Measurements from ENCODE around the gene MAP1B. TPM values are rescaled to one million over a fixed set of nuclear protein-coding genes. Genes with fewer than 3 reads are reported as not detected.

The MAP1B gene
- total RNA-seq, 1 experiment from 2014 or later, result 135 TPM

DNA sequence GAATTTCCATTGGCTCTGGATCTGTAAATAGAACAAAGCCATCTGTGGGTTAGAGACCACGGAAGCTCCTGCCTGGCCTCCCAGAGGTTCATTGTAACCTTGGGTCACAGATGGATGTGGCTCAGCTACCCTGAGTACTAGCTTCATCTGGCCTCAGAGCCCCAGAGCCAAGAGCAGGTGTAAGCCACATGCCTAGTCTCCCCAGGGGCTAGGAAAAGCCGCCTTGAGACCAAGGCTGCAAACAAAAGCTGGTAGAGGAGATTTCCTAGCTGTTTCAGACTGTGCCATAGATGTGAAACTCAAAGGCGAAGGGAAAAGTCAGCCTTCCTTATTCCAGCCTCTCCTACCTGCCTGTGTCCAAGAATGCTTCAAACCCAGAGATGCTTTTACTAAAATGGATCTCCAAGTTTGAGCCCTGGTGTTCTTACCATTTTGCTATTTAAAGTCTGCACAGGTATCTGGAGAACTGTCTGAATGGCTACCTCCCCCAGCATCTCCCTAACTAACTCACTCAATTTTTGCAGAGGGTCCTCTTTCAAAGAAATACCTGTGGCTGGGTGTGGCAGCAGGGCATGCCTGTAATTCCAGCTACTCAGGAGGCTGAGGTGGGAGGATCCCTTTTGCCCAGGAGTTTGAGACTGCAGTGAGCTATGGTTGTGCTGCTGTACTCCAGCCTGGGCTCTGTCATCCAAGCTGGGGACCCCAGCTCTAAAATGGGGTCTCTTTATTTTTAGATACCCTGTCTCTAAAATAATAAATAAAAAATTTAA is 42.3 kb upstream of the MAP1B start:
- BruUV-seq (replicated peaks), result no TSS peak
- H3K36me3 ChIP-seq (ENCODE audit: insufficient read depth, low read length, poor library complexity, severe bottlenecking), result no peaks in the 10 kb centered on the region
- ChIA-PET CTCF (no interaction called here), POLR2A (ENCODE audit: low non-redundant PET) (interaction anchor here (0.5 kb wide), 1 partner anchor 46 kb away, joined by 5 read pairs; no protein-coding TSS in a partner anchor)
- DNase-seq (ENCODE audit: low spot score), result no peak
- no peak overlapping the region for H3K4me3 ChIP-seq (ENCODE audit: low read depth, low read length, poor library complexity, severe bottlenecking)
- no peak for TF ChIP-seq EZH2 (IDR thresholded peaks at IDR 0.05; ENCODE audit: borderline replicate concordance, low read depth, low read length, poor library complexity, severe bottlenecking)
- TF ChIP-seq, protein P1, sequence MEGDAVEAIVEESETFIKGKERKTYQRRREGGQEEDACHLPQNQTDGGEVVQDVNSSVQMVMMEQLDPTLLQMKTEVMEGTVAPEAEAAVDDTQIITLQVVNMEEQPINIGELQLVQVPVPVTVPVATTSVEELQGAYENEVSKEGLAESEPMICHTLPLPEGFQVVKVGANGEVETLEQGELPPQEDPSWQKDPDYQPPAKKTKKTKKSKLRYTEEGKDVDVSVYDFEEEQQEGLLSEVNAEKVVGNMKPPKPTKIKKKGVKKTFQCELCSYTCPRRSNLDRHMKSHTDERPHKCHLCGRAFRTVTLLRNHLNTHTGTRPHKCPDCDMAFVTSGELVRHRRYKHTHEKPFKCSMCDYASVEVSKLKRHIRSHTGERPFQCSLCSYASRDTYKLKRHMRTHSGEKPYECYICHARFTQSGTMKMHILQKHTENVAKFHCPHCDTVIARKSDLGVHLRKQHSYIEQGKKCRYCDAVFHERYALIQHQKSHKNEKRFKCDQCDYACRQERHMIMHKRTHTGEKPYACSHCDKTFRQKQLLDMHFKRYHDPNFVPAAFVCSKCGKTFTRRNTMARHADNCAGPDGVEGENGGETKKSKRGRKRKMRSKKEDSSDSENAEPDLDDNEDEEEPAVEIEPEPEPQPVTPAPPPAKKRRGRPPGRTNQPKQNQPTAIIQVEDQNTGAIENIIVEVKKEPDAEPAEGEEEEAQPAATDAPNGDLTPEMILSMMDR (conservative IDR thresholded peaks at IDR 0.05; ENCODE audit: low read depth, low read length), result no peak
- no peaks in the 10 kb centered on the region for H3K4me1 ChIP-seq (ENCODE audit: insufficient read depth, low read length, poor library complexity, severe bottlenecking)
- H3K27ac ChIP-seq (ENCODE audit: low read depth, low read length, poor library complexity, severe bottlenecking), result no peak overlapping the region
- intact Hi-C loops (cut with micrococcal nuclease; ENCODE audit: unreplicated experiment), result no loop called here
- no peaks in the 10 kb centered on the region for H3K9me3 ChIP-seq (ENCODE audit: low read depth, low read length, poor library complexity, severe bottlenecking)
- peaks cover 11% of the 10 kb centered on the region for H3K27me3 ChIP-seq (replicated peaks; ENCODE audit: insufficient read depth, low read depth, low read length, poor library complexity)

DNA sequence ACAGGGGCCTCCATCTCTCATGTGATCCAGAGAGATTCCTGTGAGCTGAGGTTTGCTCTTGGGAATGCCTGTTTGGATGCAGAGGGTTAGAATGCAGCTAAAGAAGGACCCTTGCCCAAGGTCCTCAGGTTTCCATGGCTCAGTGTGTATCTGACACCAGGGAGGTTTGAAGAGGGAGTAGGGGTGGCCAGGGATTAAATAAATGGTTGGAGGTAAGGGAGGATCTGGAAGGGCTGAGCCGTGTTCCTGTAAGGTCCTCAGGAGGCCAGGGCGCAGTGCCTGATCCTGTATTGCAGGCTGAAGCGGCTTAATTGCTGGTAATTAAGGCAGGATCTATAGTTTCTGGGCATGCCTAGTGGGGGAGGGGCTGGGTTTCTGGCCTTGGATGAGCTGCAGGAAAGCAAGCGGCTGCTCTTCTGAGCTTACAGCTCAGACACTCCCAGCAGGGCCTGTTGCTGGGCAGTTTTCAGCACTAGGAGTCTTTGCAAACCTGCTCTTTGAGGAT is 41.5 kb upstream of the MAP1B start:
- DNase-seq (ENCODE audit: low spot score), result no peak
- no peaks in the 10 kb centered on the region for H3K36me3 ChIP-seq (ENCODE audit: insufficient read depth, low read length, poor library complexity, severe bottlenecking)
- no peak overlapping the region for H3K4me3 ChIP-seq (ENCODE audit: low read depth, low read length, poor library complexity, severe bottlenecking)
- no TSS peak for BruUV-seq (replicated peaks)
- ChIA-PET POLR2A (ENCODE audit: low non-redundant PET) (no interaction called here), CTCF (no interaction called here)
- H3K27ac ChIP-seq (ENCODE audit: low read depth, low read length, poor library complexity, severe bottlenecking), result no peak overlapping the region
- peaks cover 12% of the 10 kb centered on the region for H3K27me3 ChIP-seq (replicated peaks; ENCODE audit: insufficient read depth, low read depth, low read length, poor library complexity)
- H3K4me1 ChIP-seq (ENCODE audit: insufficient read depth, low read length, poor library complexity, severe bottlenecking), result no peaks in the 10 kb centered on the region
- TF ChIP-seq, protein P1 (conservative IDR thresholded peaks at IDR 0.05; ENCODE audit: low read depth, low read length), result no peak
- TF ChIP-seq EZH2 (IDR thresholded peaks at IDR 0.05; ENCODE audit: borderline replicate concordance, low read depth, low read length, poor library complexity, severe bottlenecking), result no peak
- intact Hi-C loops (cut with micrococcal nuclease; ENCODE audit: unreplicated experiment), result no loop called here
- H3K9me3 ChIP-seq (ENCODE audit: low read depth, low read length, poor library complexity, severe bottlenecking), result no peaks in the 10 kb centered on the region

DNA sequence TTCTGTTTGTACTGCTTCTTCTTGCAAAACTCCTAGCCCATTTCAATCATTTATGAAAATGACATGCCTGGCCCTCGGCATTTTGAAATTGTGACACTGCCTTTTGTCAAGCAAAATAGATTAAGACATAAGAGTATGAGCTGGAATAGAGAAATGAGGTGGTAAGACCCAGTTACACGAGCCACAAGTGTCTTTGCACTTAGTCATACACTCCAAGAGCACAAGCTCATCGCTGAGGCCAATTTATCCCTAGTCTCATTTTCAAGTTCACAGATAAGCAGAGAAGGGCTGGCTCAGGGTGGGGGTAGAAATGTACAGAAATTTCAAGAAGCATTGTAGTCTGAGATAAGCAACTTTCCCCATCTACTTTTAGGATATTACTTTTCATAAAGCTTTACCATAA is 40.6 kb upstream of the MAP1B start:
- no peaks in the 10 kb centered on the region for H3K9me3 ChIP-seq (ENCODE audit: low read depth, low read length, poor library complexity, severe bottlenecking)
- no peaks in the 10 kb centered on the region for H3K36me3 ChIP-seq (ENCODE audit: insufficient read depth, low read length, poor library complexity, severe bottlenecking)
- H3K4me1 ChIP-seq (ENCODE audit: insufficient read depth, low read length, poor library complexity, severe bottlenecking), result no peaks in the 10 kb centered on the region
- H3K27me3 ChIP-seq (replicated peaks; ENCODE audit: insufficient read depth, low read depth, low read length, poor library complexity), result peaks cover 15% of the 10 kb centered on the region
- intact Hi-C loops (cut with micrococcal nuclease; ENCODE audit: unreplicated experiment), result no loop called here
- no peak for DNase-seq (ENCODE audit: low spot score)
- no TSS peak for BruUV-seq (replicated peaks)
- ChIA-PET CTCF (no interaction called here), POLR2A (ENCODE audit: low non-redundant PET) (no interaction called here)
- no peak overlapping the region for H3K4me3 ChIP-seq (ENCODE audit: low read depth, low read length, poor library complexity, severe bottlenecking)
- no peak overlapping the region for H3K27ac ChIP-seq (ENCODE audit: low read depth, low read length, poor library complexity, severe bottlenecking)
- TF ChIP-seq EZH2 (IDR thresholded peaks at IDR 0.05; ENCODE audit: borderline replicate concordance, low read depth, low read length, poor library complexity, severe bottlenecking), result no peak
